Measurements from ENCODE around the gene NBR1. TPM values are rescaled to one million over a fixed set of nuclear protein-coding genes. Genes with fewer than 3 reads are reported as not detected.

NBR1 gene
- total RNA-seq, 1 experiment from 2014 or later: 60.8 TPM

GRCh38 chr17:43151880-43152456 is 19.0 kb upstream of the NBR1 start:
- RAD21 ChIA-PET (ENCODE audit: low non-redundant PET in 1 of 2, low total read pairs in 2 of 2, uncharacterized antibody in 2 of 2, unreplicated experiment in 2 of 2): no interaction called here
- no peaks in the 10 kb centered on the region for H3K4me1 ChIP-seq (ENCODE audit: control insufficient read depth in 1 of 2, insufficient read depth in 2 of 2, low read length in 2 of 2)
- CTCF ChIA-PET: no interaction called here
- TF ChIP-seq RAD21 (IDR thresholded peaks at IDR 0.05; ENCODE audit: low read depth) (no peak), FOSL1 (IDR thresholded peaks at IDR 0.05; ENCODE audit: low read depth) (no peak), ZNF274 (IDR thresholded peaks at IDR 0.05; ENCODE audit: low read depth, low read length) (no peak), CEBPB (IDR thresholded peaks at IDR 0.05; ENCODE audit: low read depth) (no peak), ELF1 (IDR thresholded peaks at IDR 0.05; ENCODE audit: borderline replicate concordance, low read depth) (no peak), YY1 (IDR thresholded peaks at IDR 0.05; ENCODE audit: extremely low read depth, insufficient replicate concordance, low read depth, low read length) (no peak), SP1 (IDR thresholded peaks at IDR 0.05; ENCODE audit: low read depth) (no peak), POLR2A (IDR thresholded peaks at IDR 0.05; ENCODE audit: borderline replicate concordance, extremely low read depth, insufficient read depth, insufficient read length) (no peak), TCF7L2 (IDR thresholded peaks at IDR 0.05; ENCODE audit: borderline replicate concordance, extremely low read depth, insufficient read depth, insufficient read length) (no peak), MAX (IDR thresholded peaks at IDR 0.05) (no peak), SRF (IDR thresholded peaks at IDR 0.05; ENCODE audit: low read depth) (no peak), POLR2AphosphoS5 (IDR thresholded peaks at IDR 0.05; ENCODE audit: low read depth, low read length) (no peak), EGR1 (IDR thresholded peaks at IDR 0.05; ENCODE audit: low read depth) (no peak), JUND (IDR thresholded peaks at IDR 0.05) (no peak)
- TF ChIP-seq, protein P1, sequence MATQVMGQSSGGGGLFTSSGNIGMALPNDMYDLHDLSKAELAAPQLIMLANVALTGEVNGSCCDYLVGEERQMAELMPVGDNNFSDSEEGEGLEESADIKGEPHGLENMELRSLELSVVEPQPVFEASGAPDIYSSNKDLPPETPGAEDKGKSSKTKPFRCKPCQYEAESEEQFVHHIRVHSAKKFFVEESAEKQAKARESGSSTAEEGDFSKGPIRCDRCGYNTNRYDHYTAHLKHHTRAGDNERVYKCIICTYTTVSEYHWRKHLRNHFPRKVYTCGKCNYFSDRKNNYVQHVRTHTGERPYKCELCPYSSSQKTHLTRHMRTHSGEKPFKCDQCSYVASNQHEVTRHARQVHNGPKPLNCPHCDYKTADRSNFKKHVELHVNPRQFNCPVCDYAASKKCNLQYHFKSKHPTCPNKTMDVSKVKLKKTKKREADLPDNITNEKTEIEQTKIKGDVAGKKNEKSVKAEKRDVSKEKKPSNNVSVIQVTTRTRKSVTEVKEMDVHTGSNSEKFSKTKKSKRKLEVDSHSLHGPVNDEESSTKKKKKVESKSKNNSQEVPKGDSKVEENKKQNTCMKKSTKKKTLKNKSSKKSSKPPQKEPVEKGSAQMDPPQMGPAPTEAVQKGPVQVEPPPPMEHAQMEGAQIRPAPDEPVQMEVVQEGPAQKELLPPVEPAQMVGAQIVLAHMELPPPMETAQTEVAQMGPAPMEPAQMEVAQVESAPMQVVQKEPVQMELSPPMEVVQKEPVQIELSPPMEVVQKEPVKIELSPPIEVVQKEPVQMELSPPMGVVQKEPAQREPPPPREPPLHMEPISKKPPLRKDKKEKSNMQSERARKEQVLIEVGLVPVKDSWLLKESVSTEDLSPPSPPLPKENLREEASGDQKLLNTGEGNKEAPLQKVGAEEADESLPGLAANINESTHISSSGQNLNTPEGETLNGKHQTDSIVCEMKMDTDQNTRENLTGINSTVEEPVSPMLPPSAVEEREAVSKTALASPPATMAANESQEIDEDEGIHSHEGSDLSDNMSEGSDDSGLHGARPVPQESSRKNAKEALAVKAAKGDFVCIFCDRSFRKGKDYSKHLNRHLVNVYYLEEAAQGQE (IDR thresholded peaks at IDR 0.05; ENCODE audit: low read depth): no peak
- TF ChIP-seq, protein P2, sequence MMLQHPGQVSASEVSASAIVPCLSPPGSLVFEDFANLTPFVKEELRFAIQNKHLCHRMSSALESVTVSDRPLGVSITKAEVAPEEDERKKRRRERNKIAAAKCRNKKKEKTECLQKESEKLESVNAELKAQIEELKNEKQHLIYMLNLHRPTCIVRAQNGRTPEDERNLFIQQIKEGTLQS (IDR thresholded peaks at IDR 0.05): no peak
- TF ChIP-seq, protein P3, sequence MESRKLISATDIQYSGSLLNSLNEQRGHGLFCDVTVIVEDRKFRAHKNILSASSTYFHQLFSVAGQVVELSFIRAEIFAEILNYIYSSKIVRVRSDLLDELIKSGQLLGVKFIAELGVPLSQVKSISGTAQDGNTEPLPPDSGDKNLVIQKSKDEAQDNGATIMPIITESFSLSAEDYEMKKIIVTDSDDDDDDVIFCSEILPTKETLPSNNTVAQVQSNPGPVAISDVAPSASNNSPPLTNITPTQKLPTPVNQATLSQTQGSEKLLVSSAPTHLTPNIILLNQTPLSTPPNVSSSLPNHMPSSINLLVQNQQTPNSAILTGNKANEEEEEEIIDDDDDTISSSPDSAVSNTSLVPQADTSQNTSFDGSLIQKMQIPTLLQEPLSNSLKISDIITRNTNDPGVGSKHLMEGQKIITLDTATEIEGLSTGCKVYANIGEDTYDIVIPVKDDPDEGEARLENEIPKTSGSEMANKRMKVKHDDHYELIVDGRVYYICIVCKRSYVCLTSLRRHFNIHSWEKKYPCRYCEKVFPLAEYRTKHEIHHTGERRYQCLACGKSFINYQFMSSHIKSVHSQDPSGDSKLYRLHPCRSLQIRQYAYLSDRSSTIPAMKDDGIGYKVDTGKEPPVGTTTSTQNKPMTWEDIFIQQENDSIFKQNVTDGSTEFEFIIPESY (IDR thresholded peaks at IDR 0.05; ENCODE audit: extremely low read depth, insufficient replicate concordance, low read length): no peak
- intact Hi-C loops (cut with micrococcal nuclease): no loop called here
- ATAC-seq (no peak), DNase-seq (ENCODE audit: low read depth, low spot score) (no peak)
- no peak overlapping the region for H3K4me2 ChIP-seq (ENCODE audit: low read length)
- no peaks in the 10 kb centered on the region for H3K9me3 ChIP-seq (ENCODE audit: control insufficient read depth in 1 of 2, insufficient read depth in 1 of 2, low read depth in 1 of 2, low read length in 2 of 2)
- no TSS peak for BruUV-seq (replicated peaks)
- no peak overlapping the region for H3K27ac ChIP-seq (ENCODE audit: low read depth, low read length)
- H3K36me3 ChIP-seq (ENCODE audit: control insufficient read depth in 1 of 2, insufficient read depth in 2 of 2, low read length in 2 of 2): no peaks in the 10 kb centered on the region
- no peak overlapping the region for H3K9ac ChIP-seq (ENCODE audit: low read length)
- H4K20me1 ChIP-seq (ENCODE audit: insufficient read depth): no peaks in the 10 kb centered on the region
- no peak overlapping the region for H3K4me3 ChIP-seq (replicated peaks in 1 of 2; ENCODE audit: low read depth in 1 of 2, low read length in 2 of 2)
- H3K27me3 ChIP-seq (ENCODE audit: insufficient read depth, low read length): no peaks in the 10 kb centered on the region
- POLR2A ChIA-PET: no interaction called here
- H3K79me2 ChIP-seq (ENCODE audit: insufficient read depth, low read length): no peaks in the 10 kb centered on the region
- H2AFZ ChIP-seq (ENCODE audit: low read depth, low read length, poor library complexity, severe bottlenecking): no peak overlapping the region
- H3K9me2 ChIP-seq (ENCODE audit: insufficient read depth): no peaks in the 10 kb centered on the region
